GM18907 (cell line): ENCODE data around the gene TNS3.
A peak's percentile ranks its signal among the peaks of the same experiment; 100 is the strongest.

ENCODE experiments used
- ATAC-seq: cut with Tn5 transposase; IDR thresholded peaks from one replicate; pipeline ENCODE4 v1.9.1; 2021; ENCODE audit warnings: mild to moderate bottlenecking, moderate library complexity; ENCODE audit not compliant: unreplicated experiment

The TNS3 gene

DNA sequence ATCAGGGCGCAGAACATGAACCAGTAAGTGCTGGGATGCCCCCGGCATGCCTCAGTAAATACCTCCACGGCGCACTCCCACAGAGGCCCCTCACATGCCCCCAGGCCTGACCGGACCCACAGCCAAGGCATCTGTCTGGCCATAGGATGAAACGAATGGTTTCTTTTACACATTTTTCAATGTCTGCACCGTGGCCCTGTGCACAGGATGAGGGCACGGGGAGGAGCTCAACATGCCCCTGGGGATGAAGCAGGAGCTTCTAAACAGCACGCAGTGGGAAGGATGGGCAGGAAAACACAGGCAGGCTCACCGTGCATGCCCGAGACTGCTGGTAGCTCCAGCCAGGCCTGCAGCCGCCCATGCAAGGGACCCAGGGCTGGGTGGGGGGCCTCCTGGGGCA, 283.3 kb downstream of the TNS3 start:
- ATAC-seq = no peak

DNA sequence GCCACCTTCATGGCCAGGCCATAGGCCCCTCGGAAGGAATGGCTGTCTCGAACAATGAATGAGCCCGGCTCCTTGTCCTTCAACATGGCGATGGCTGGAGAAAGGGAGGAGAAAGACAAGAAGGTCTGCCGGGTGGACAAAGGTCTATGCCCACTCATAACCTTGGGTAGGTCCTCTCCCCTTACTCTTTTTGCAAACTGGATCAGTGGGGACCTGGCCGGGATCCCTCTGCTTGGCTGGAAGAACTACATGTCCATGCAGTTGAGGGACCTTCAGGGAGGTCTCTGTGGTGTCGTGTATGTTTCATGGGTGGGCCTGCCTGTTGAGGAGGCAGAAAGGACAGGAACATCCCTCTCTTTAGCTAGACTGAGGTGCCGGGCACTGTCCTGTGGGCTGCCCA, 284.8 kb downstream of the TNS3 start:
- ATAC-seq = no peak

DNA sequence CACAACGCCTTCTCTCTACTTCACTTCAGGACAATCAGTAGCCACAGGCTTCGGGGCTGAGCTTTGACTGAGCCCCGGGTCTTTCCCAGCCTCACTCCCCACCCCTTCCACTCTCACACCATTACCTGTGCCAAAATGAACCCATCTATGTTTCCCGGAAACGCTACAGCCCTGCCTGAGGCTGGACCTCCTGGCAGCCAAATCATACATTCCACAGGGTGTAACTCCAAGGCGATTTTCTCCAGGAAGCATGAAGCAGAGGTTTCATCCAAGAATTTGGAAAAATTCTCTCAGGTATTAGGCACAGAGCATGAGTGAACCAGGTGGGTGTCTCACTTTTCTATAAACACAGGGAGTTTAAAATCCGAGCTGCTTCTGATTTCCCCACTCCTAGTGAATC, 286.3 kb downstream of the TNS3 start:
- no peak for ATAC-seq

DNA sequence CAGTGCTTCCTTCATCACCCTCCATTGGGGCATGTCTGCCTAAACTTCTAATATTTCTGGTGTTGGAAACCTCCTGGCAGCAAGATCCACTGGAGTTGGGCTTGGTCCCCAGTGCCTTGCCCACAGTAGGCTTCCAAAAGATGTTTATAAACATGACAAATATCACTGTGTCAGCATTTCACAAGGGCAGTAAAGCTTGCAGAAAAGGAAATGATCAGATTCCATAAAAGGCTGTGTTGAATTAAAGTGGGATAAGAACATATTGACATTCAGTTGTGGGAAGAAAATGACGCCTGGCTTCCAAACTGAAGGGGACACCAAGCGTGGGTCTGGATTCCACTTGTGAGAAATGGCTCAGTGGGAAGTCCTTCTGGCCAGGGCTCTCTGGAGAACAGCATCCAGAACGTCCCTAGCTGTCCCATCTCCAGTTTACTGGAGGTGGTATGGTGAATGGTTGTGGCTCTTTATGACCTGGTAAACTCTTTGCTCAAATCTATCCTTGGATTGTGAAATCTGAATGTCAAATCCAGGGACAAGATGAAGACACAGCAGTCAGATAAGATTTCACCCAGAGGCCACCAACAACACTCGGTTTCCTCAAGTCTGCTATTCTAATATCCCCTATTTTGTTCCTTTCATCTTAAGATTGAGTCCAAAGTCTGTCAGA, 287.2 kb downstream of the TNS3 start:
- no peak for ATAC-seq

GRCh38 chr7:47293884-47294555, 287.9 kb downstream of the TNS3 start:
- ATAC-seq = no peak

DNA sequence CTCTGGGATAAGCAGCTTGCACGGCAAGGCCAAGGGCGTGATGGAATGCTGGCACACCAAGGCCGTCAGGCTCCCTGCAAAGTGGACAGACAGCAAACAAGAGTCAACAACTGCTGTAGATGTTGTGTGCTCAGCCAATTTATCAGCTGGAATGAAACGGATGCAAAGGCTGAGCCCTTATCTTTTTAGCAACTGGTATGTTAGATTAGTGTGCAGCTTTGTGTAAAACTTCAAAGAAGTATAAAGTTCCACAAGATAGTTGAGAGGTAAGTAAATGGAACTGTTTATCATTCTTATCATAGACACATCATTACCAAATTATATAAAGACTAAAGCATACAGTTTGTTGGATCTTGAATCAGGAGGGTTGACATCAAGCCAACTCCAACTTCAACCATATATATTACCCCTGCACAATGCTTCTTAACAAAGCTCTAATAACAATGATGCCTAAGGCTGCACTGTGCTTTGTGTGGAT, 289.0 kb downstream of the TNS3 start:
- ATAC-seq = no peak

GRCh38 chr7:47291461-47292081, 290.3 kb downstream of the TNS3 start:
- peak; percentile 97 for ATAC-seq

- ATAC-seq = no peak
Measured at GRCh38 chr7:47290867-47291266, 291.0 kb downstream of the TNS3 start.

GRCh38 chr7:47290466-47290865, 291.4 kb downstream of the TNS3 start:
- ATAC-seq = no peak

- no peak for ATAC-seq
Measured at GRCh38 chr7:47288060-47288459, 293.9 kb downstream of the TNS3 start.

DNA sequence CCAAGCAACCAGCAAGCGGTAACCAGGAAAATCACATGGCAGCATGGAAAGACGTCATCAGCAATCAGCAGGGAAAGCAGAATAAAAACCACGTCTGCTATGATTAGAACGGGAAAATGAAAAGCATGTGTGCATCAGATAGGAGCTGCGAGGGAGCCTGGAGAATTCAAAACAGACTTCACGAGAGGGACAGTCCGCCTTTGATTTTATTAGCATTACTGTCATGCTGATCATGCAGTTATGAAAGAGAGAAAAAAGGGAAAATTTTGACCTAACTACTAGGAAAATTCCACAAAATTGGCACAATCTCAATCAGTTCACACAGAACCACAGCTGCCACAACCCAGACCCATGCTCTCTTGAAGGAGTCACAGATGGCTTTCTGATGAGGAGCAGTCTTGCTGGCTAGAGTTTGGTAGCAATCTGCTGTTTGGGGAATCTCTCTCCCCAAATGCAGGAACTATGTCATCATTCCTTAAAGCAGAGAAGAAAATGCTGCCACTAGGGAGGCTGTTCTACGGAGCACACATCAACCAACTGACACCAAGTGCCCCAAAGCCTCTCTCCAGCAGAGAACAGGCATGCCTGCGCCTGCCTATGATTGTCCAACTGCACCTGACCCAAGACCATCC, 295.9 kb downstream of the TNS3 start:
- ATAC-seq = no peak

DNA sequence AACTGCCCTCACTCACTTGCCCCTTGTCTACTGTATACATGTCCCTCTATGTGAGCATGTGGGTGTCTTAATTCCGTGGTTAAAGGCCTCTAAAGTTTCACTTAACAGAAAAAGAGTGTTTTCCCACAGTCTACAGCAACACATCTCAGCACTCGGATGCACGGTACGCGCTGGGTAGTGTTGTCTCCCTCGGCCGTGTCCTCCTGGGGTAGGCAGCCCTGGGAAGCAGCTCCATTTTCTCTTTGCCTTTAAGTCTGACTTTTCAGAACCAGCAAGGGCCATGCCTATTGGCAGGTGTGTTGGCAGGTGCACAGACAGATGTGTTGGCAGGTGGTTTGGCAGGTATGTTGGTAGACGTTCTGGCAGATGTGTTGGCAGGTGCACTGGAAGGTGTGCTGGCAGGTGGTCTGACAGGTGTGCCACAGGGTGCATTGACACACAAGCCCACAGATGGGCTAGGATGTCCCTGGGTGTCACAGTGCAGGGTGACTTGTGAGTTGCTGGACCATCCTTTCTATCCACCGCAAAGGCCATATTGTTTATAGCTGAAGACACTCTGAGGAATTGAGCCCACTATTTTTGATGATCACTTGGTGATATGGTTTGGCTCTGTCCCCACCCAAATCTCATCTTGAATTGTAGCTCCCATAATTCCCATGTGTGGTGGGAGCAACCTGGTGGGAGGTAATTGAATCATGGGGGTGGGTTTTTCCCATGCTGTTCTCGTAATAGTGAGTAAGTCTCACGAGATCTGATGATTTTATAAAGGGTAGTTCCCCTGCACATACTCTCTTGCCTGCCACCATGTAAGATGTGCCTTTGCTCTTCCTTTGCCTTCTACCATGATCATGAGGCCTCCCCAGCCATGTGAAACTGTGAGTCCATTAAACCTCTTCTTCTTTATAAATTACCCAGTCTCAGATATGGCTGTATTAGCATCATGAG, 296.9 kb downstream of the TNS3 start:
- no peak for ATAC-seq

- no peak for ATAC-seq
Measured at GRCh38 chr7:47283497-47284131, 298.3 kb downstream of the TNS3 start.

DNA sequence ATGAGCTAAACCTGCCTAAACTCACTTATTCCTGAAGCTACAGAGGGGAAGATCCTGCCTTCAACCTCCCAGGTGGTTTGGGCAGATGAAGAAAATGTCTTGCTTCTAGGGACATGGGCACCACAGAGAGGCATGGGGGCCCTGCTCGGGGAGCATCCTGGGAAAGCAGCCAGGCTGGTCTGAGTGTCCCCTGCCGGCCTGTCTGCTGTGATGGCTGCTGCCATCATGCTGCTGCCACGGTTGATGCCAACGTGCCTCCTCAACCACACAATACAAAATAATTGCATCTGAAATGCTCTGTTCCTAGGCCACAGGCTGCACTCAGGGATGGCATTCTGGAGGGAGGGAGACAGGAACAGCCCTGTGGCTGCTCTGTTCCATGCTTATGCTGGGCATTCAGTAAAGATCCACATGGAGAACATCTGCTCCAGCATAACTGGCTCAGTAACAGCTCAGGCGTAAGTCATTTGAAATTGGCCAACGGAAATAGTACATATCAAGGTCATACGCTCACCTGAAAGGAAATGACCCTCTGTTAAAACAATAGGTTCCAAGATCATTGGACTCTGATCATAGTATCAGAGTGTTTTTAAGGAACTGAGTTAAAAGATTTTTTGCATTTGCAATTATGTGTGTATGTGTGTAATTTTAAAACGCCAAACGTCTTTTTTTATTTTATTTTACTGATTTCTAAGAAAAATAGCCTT, 299.0 kb downstream of the TNS3 start:
- no peak for ATAC-seq

DNA sequence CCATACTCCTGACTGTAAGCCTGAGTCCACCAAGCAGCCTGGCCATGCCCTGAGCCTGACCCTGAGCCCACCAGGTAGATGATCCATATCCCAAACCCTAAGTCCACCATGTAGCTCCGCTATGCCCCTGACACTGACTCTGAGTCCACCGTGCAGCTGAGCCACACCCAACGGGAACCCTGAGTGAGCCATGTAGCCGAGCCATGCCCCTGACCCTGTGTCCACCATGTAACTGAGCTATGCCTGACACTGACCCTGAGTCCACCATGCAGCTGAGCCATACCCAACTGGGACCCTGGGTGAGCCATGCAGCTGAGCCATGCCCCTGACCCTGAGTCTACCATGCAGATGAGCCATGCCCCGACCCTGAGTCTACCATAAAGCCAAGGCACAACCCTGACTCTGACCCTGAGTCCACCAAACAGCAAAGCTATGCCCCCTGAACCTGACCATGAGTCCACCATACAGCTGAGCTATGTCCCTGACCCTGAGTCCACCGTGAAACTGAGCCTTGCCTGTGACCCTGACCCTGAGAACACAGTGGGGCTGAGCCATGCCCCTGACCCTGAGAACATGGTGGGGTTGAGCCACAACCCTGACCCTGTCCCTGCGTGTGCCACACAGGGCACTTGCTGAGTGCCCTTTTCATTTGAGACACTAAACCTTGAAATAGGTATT, 299.8 kb downstream of the TNS3 start:
- no peak for ATAC-seq

DNA sequence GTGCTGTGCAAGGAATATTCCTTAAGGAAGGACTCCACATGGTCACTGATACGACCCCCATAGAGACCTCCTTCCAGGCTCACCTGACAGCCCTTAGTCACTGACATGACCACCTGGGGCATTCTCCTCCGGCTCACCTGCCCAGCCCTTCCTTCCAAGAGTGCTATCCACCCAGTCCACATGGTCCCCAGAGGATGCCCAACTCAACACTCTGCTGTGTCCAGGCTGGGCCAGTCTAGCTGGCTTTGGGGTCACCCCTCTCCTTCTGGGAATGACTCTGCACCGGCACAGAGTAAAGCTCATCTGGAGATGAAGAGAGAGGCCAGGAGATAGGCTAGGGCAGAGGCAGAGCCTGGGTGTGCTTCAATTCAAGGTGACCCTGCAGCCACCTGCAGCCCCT, 300.8 kb downstream of the TNS3 start:
- ATAC-seq = no peak

- no peak for ATAC-seq
Measured at GRCh38 chr7:47280114-47280513, 301.8 kb downstream of the TNS3 start.

GRCh38 chr7:47278043-47278442, 303.9 kb downstream of the TNS3 start:
- ATAC-seq = no peak

GRCh38 chr7:47277321-47277781, 304.6 kb downstream of the TNS3 start:
- no peak for ATAC-seq
